ENCODE data around the gene ARHGAP19.

- TF ChIP-seq EZH2 (IDR thresholded peaks at IDR 0.05; ENCODE audit: borderline replicate concordance, low read length) = no peak
- TF ChIP-seq, protein P1, sequence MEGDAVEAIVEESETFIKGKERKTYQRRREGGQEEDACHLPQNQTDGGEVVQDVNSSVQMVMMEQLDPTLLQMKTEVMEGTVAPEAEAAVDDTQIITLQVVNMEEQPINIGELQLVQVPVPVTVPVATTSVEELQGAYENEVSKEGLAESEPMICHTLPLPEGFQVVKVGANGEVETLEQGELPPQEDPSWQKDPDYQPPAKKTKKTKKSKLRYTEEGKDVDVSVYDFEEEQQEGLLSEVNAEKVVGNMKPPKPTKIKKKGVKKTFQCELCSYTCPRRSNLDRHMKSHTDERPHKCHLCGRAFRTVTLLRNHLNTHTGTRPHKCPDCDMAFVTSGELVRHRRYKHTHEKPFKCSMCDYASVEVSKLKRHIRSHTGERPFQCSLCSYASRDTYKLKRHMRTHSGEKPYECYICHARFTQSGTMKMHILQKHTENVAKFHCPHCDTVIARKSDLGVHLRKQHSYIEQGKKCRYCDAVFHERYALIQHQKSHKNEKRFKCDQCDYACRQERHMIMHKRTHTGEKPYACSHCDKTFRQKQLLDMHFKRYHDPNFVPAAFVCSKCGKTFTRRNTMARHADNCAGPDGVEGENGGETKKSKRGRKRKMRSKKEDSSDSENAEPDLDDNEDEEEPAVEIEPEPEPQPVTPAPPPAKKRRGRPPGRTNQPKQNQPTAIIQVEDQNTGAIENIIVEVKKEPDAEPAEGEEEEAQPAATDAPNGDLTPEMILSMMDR (IDR thresholded peaks at IDR 0.05; ENCODE audit: low read length) = no peak
These were observed 118.1 kb downstream of the ARHGAP19 start for GRCh38 chr10:97174276-97174775.
